OCI-LY7 (cell line): Measurements from ENCODE around the gene BCAN. TPM values are rescaled to one million over a fixed set of nuclear protein-coding genes. Genes with fewer than 3 reads are reported as not detected.

Experiments
- BruUV-seq: library from RNA; stranded (reverse); fragments of 400-500 nt; replicated peaks from 2 replicates; lab custom pipeline; 2021; lab: Mats Ljungman, UMichigan
- CTCF ChIA-PET: fragments of 300-600 bp; sonication (Branson Sonifier 250); formaldehyde crosslinking; loops from one replicate; lab custom pipeline; 2022; ENCODE audit warnings: antibody characterized with exemption; ENCODE audit not compliant: unreplicated experiment; lab: Charles Lee
- POLR2A ChIA-PET: fragments of 300-600 bp; sonication (Branson Sonifier 250); formaldehyde crosslinking; loops from one replicate; lab custom pipeline; 2022; ENCODE audit warnings: antibody characterized with exemption; lab: Charles Lee
- DNase-seq: peaks from one replicate; pipeline ENCODE4 v3.0.0-alpha.2; 2015; ENCODE audit warnings: low spot score
- H2AFZ ChIP-seq: fragments of 200-600 bp; sonication (generic), shearing (Covaris generic); 2 replicates; pipeline ENCODE4 v1.6.1; 2014; ENCODE audit warnings: mild to moderate bottlenecking, antibody characterized with exemption, low read length, moderate library complexity
- H3K27ac ChIP-seq: fragments of 200-600 bp; sonication (generic); 2 replicates; pipeline ENCODE4 v1.5.1; 2014; ENCODE audit warnings: mixed run types, low read depth, mild to moderate bottlenecking, moderate library complexity, low read length, inconsistent platforms; ENCODE audit not compliant: poor library complexity, severe bottlenecking
- H3K36me3 ChIP-seq: fragments of 200-600 bp; sonication (generic); 2 replicates; pipeline ENCODE4 v1.6.1; 2014; ENCODE audit warnings: mild to moderate bottlenecking, antibody characterized with exemption, low read length, moderate library complexity, mixed read lengths; ENCODE audit not compliant: insufficient read depth
- H3K4me1 ChIP-seq: fragments of 200-600 bp; sonication (generic); 2 replicates; pipeline ENCODE4 v1.5.1; 2014; ENCODE audit warnings: mild to moderate bottlenecking, low read length; ENCODE audit not compliant: insufficient read depth, poor library complexity, severe bottlenecking
- H3K4me2 ChIP-seq: fragments of 200-600 bp; sonication (generic); 2 replicates; pipeline ENCODE4 v1.6.1; 2014; ENCODE audit warnings: mild to moderate bottlenecking, low read length
- H3K4me3 ChIP-seq: fragments of 200-600 bp; sonication (generic); 2 replicates; pipeline ENCODE4 v1.5.1; 2014; ENCODE audit warnings: mild to moderate bottlenecking, low read depth, low read length; ENCODE audit not compliant: poor library complexity, severe bottlenecking
- H3K79me2 ChIP-seq: fragments of 200-600 bp; sonication (generic); 2 replicates; pipeline ENCODE4 v1.6.1; 2016; ENCODE audit warnings: low read depth, mild to moderate bottlenecking, low read length, moderate library complexity, mixed read lengths; ENCODE audit not compliant: insufficient read depth
- H3K9me2 ChIP-seq: fragments of 200-600 bp; sonication (generic); 2 replicates; pipeline ENCODE4 v1.6.1; 2016; ENCODE audit warnings: mild to moderate bottlenecking, low read length, mixed read lengths; ENCODE audit not compliant: insufficient read depth
- H3K9me3 ChIP-seq: fragments of 200-600 bp; sonication (generic); 2 replicates; pipeline ENCODE4 v1.6.1; 2014; ENCODE audit warnings: mild to moderate bottlenecking, mixed run types, low read length, mixed read lengths
- H4K20me1 ChIP-seq: fragments of 200-600 bp; sonication (generic); 2 replicates; pipeline ENCODE4 v1.6.1; 2014; ENCODE audit warnings: mild to moderate bottlenecking, antibody characterized with exemption, low read length, moderate library complexity, mixed read lengths; ENCODE audit not compliant: insufficient read depth
- EZH2phosphoT487 ChIP-seq: fragments of 200-600 bp; sonication (generic); IDR thresholded peaks from 2 replicates; pipeline ENCODE4 v1.6.1; 2018; ENCODE audit warnings: low read depth, borderline replicate concordance, mild to moderate bottlenecking, mixed run types, antibody characterized with exemption, low read length, moderate library complexity, mixed read lengths
- intact Hi-C: fragments of 100-400 bp; cut with micrococcal nuclease; formaldehyde crosslinking; loops from one replicate; pipeline ENCODE4 v1.10.0; 2022; ENCODE audit not compliant: unreplicated experiment
- total RNA-seq, 2 experiments: library from RNA; depleted of rRNA in 1 of 2; stranded (reverse); fragments of >200 nt in 1 of 2; shearing (Covaris generic) in 1 of 2; gene quantifications; 2 replicates each; pipeline ENCODE4 v1.2.3, GENCODE V29; 2014 to 2022
- TF ChIP-seq, protein P1 (sequence below): fragments of 200-600 bp; sonication (generic); conservative IDR thresholded peaks from 2 replicates; pipeline ENCODE4 v1.5.1; 2014; ENCODE audit warnings: mild to moderate bottlenecking, antibody characterized with exemption, low read length, moderate library complexity, mixed read lengths

BCAN gene
- total RNA-seq, 2 experiments from 2014 or later, result not detected

- Histone ChIP-seq H2AFZ (no peak overlapping the region), H3K4me2 (peak overlapping the region; percentile 52), H3K9me3 (no peaks in the 10 kb centered on the region), H3K27ac (no peak overlapping the region), H3K9me2 (no peaks in the 10 kb centered on the region), H3K36me3 (no peaks in the 10 kb centered on the region), H3K4me3 (no peak overlapping the region), H3K79me2 (no peaks in the 10 kb centered on the region), H4K20me1 (0 out of 2 replicates have a peak, but pooled peaks cover 4% of the 10 kb centered on the region), H3K4me1 (peaks cover 66% of the 10 kb centered on the region)
- TF ChIP-seq, protein P1, sequence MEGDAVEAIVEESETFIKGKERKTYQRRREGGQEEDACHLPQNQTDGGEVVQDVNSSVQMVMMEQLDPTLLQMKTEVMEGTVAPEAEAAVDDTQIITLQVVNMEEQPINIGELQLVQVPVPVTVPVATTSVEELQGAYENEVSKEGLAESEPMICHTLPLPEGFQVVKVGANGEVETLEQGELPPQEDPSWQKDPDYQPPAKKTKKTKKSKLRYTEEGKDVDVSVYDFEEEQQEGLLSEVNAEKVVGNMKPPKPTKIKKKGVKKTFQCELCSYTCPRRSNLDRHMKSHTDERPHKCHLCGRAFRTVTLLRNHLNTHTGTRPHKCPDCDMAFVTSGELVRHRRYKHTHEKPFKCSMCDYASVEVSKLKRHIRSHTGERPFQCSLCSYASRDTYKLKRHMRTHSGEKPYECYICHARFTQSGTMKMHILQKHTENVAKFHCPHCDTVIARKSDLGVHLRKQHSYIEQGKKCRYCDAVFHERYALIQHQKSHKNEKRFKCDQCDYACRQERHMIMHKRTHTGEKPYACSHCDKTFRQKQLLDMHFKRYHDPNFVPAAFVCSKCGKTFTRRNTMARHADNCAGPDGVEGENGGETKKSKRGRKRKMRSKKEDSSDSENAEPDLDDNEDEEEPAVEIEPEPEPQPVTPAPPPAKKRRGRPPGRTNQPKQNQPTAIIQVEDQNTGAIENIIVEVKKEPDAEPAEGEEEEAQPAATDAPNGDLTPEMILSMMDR, result no peak
- no peak for TF ChIP-seq EZH2phosphoT487
- CTCF ChIA-PET, result no interaction called here
- intact Hi-C loops, result no loop called here
- DNase-seq, result peak; percentile 47
- BruUV-seq, result no TSS peak
- POLR2A ChIA-PET, result no interaction called here
Measured at GRCh38 chr1:156662005-156662799, 20.3 kb downstream of the BCAN start.

GRCh38 chr1:156662800-156663055 is 20.8 kb downstream of the BCAN start:
- no peaks in the 10 kb centered on the region for H3K36me3 ChIP-seq
- DNase-seq, result no peak
- TF ChIP-seq EZH2phosphoT487, result no peak
- TF ChIP-seq, protein P1, result no peak
- H4K20me1 ChIP-seq, result 0 out of 2 replicates have a peak, but pooled peaks cover 4% of the 10 kb centered on the region
- H2AFZ ChIP-seq, result no peak overlapping the region
- H3K4me1 ChIP-seq, result peaks cover 64% of the 10 kb centered on the region
- CTCF ChIA-PET, result interaction anchor here (0.6 kb wide), 2 partner anchors 65 to 386 kb away, joined by 5 to 6 read pairs; no protein-coding TSS in a partner anchor
- POLR2A ChIA-PET, result interaction anchor here (0.5 kb wide), 1 partner anchor 36 kb away, joined by 6 read pairs; no protein-coding TSS in a partner anchor
- H3K27ac ChIP-seq, result no peak overlapping the region
- no peaks in the 10 kb centered on the region for H3K79me2 ChIP-seq
- H3K4me2 ChIP-seq, result peak overlapping the region; percentile 52
- no peaks in the 10 kb centered on the region for H3K9me3 ChIP-seq
- no TSS peak for BruUV-seq
- intact Hi-C loops, result no loop called here
- H3K9me2 ChIP-seq, result no peaks in the 10 kb centered on the region
- no peak overlapping the region for H3K4me3 ChIP-seq

DNA sequence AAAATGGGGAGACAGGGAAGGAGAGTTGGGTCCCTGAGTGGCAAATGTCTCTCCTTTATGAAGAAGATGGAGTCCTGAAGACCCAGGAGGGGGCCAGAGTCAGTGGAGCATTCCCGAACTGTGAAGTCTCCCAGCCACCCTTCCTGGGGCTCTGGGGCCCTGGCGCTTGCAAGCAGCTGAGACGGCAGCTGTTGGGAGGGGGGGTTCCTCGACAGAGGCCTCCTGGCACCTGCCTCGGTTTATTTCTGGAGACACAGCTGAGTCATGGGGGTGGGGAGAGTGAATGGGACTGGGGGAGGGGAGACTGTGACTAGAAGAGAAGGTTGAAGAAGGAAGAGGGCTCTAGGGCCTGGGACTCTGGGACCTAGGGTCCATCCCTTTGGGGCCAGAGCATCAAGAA is 21.3 kb downstream of the BCAN start:
- peak; percentile 80 for DNase-seq
- 0 out of 2 replicates have a peak, but pooled peaks cover 4% of the 10 kb centered on the region for H4K20me1 ChIP-seq
- intact Hi-C loops, result no loop called here
- no peaks in the 10 kb centered on the region for H3K9me3 ChIP-seq
- peaks cover 60% of the 10 kb centered on the region for H3K4me1 ChIP-seq
- no peak overlapping the region for H2AFZ ChIP-seq
- CTCF ChIA-PET, result interaction anchor here (0.6 kb wide), 2 partner anchors 65 to 386 kb away, joined by 5 to 6 read pairs; no protein-coding TSS in a partner anchor
- H3K27ac ChIP-seq, result no peak overlapping the region
- H3K79me2 ChIP-seq, result no peaks in the 10 kb centered on the region
- H3K4me2 ChIP-seq, result peak overlapping the region; percentile 52
- no peaks in the 10 kb centered on the region for H3K36me3 ChIP-seq
- TF ChIP-seq, protein P1, result no peak
- no peak for TF ChIP-seq EZH2phosphoT487
- BruUV-seq, result no TSS peak
- POLR2A ChIA-PET, result interaction anchor here (0.5 kb wide), 1 partner anchor 36 kb away, joined by 6 read pairs; no protein-coding TSS in a partner anchor
- no peaks in the 10 kb centered on the region for H3K9me2 ChIP-seq
- H3K4me3 ChIP-seq, result peak overlapping the region; percentile 13
